Lower lobe of right lung (tissue), 2 donors: ENCODE data around the gene NXPH1. TPM values are rescaled to one million over a fixed set of nuclear protein-coding genes. Genes with fewer than 3 reads are reported as not detected.
A peak's percentile ranks its signal among the peaks of the same experiment; 100 is the strongest.

Source experiments
- ATAC-seq, 2 donors: fragments of 200-7000 bp; cut with Tn5 transposase; one replicate each; pipeline ENCODE4 v1.9.1; 2020 to 2022; ENCODE audit warnings: mild to moderate bottlenecking in 2 of 2, moderate library complexity in 2 of 2
- DNase-seq: peaks from one replicate; pipeline ENCODE4 v3.0.0-alpha.2; 2020
- H3K27ac ChIP-seq: fragments of 200-600 bp; one replicate; pipeline ENCODE4 v1.8.0; 2022
- H3K27me3 ChIP-seq: fragments of 200-600 bp; one replicate; pipeline ENCODE4 v1.8.0; 2022; ENCODE audit warnings: low read depth
- H3K36me3 ChIP-seq: fragments of 200-600 bp; one replicate; pipeline ENCODE4 v1.8.0; 2022; ENCODE audit warnings: mild to moderate bottlenecking
- H3K4me1 ChIP-seq: fragments of 200-600 bp; one replicate; pipeline ENCODE4 v1.8.0; 2022
- H3K4me3 ChIP-seq: fragments of 200-600 bp; one replicate; pipeline ENCODE4 v1.8.0; 2022; ENCODE audit warnings: mild to moderate bottlenecking
- H3K9me3 ChIP-seq: fragments of 200-600 bp; one replicate; pipeline ENCODE4 v1.8.0; 2022
- CTCF ChIP-seq: fragments of 200-600 bp; IDR thresholded peaks from one replicate; pipeline ENCODE4 v1.8.0; 2022; ENCODE audit warnings: antibody characterized with exemption, mild to moderate bottlenecking
- intact Hi-C: fragments of 100-400 bp; cut with DNase I; formaldehyde crosslinking; loops from one replicate; pipeline ENCODE4 v1.11.0; 2022
- total RNA-seq: library from RNA; stranded (reverse); fragmentation: NEBNext Ultra II Directional; extraction: Animal tissue kit (Norgen Biotek cat#: 25700); gene quantifications from one replicate; pipeline ENCODE4 v1.2.1, GENCODE V29; 2021
- donor health status: DM: no; HTN: yes; CAD: no; lungs with severe emphysema.

Gene NXPH1
- total RNA-seq, 1 donor from 2014 or later = not detected

- no peaks in the 10 kb centered on the region for H3K4me1 ChIP-seq
- intact Hi-C loops = no loop called here
- H3K4me3 ChIP-seq = no peak overlapping the region
- no peaks in the 10 kb centered on the region for H3K9me3 ChIP-seq
- DNase-seq (no peak), ATAC-seq (no peak)
- H3K27me3 ChIP-seq = no peaks in the 10 kb centered on the region
- no peak overlapping the region for H3K27ac ChIP-seq
- no peaks in the 10 kb centered on the region for H3K36me3 ChIP-seq
- TF ChIP-seq CTCF = no peak
Observed at GRCh38 chr7:8462309-8462708, 28.9 kb downstream of the NXPH1 start.

- intact Hi-C loops = no loop called here
- Histone ChIP-seq H3K9me3 (no peaks in the 10 kb centered on the region), H3K4me1 (no peaks in the 10 kb centered on the region), H3K27ac (no peak overlapping the region), H3K4me3 (no peak overlapping the region), H3K27me3 (no peaks in the 10 kb centered on the region), H3K36me3 (no peaks in the 10 kb centered on the region)
- TF ChIP-seq CTCF = no peak
- ATAC-seq (no peak), DNase-seq (no peak)
Observed at GRCh38 chr7:8465338-8465737, 31.9 kb downstream of the NXPH1 start.

GRCh38 chr7:8480527-8480926 is 47.1 kb downstream of the NXPH1 start:
- Histone ChIP-seq H3K4me1 (no peaks in the 10 kb centered on the region), H3K36me3 (no peaks in the 10 kb centered on the region), H3K27ac (no peak overlapping the region), H3K4me3 (no peak overlapping the region), H3K9me3 (peaks cover 14% of the 10 kb centered on the region), H3K27me3 (no peaks in the 10 kb centered on the region)
- no peak for TF ChIP-seq CTCF
- no peak for DNase-seq
- ATAC-seq = no peak
- intact Hi-C loops = no loop called here

GRCh38 chr7:8481096-8481495 is 47.7 kb downstream of the NXPH1 start:
- no peak for TF ChIP-seq CTCF
- intact Hi-C loops = no loop called here
- Histone ChIP-seq H3K27ac (no peak overlapping the region), H3K36me3 (no peaks in the 10 kb centered on the region), H3K4me1 (no peaks in the 10 kb centered on the region), H3K27me3 (no peaks in the 10 kb centered on the region), H3K4me3 (no peak overlapping the region), H3K9me3 (peaks cover 14% of the 10 kb centered on the region)
- ATAC-seq (no peak), DNase-seq (no peak)

- no peak for TF ChIP-seq CTCF
- Histone ChIP-seq H3K36me3 (no peaks in the 10 kb centered on the region), H3K27me3 (no peaks in the 10 kb centered on the region), H3K4me3 (no peak overlapping the region), H3K4me1 (no peaks in the 10 kb centered on the region), H3K27ac (no peak overlapping the region), H3K9me3 (peaks cover 14% of the 10 kb centered on the region)
- ATAC-seq (peak in 1 of 2 donors; percentile 27), DNase-seq (no peak)
- intact Hi-C loops = no loop called here
Observed at GRCh38 chr7:8481752-8482446, 48.5 kb downstream of the NXPH1 start.
